ENCODE results near the gene TOMM5.
A peak's percentile ranks its signal among the peaks of the same experiment; 100 is the strongest.
"Not testable (repeated sequence)": the region's sequence is repeated elsewhere in the genome, so short reads cannot be mapped to it uniquely, and the experiment has no call there.

The TOMM5 gene

DNA sequence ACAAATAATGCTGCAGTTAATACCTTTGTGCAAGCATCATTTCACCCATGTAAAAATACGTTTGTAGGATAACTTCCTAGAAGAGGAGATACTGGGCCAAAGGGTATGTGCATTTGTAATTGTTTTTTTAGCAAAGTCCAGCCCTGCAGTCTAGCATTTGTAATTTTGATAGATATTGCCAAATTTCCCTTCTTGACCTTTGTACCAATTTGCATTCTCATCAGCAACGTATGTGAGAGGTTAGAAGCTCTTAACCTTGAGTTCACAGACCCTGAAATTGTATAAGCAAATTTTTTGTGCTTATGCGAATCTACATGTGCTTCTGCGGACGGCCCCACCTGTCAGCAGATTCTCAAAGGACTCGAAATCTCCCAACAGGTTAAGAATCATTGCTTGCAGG lies 18.6 kb upstream of the TOMM5 start:
- no peak for DNase-seq

DNA sequence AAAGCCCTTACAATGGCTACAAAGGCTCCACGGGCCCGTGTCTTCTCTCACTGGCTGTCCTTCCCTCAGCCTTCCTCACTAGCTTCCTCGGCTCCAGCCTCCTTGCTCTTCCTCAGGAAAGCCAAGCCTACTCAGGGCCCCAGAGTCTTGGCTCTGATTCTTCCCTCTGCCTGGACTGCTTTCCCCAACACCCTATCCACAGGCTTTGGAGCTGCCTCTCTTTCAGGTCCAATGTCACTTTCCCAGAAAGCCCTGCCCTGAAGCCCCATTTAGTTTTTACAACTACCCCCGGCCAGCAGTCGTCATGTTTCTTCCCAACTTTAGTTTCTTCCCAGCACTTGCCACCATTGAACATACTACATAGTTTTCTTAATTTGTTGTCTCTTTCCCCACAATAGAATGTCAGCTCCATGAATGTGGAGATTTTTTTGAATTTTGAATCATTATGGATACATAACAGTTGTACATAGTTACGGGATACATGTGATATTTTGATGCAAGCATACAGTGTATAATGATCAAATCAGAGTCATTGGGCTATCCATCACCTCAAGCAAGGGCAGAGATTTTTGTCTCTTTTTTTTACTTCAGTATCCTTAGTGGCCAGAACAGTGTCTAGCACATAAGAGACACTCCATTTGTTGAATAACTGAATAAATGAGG lies 17.5 kb upstream of the TOMM5 start:
- no peak for DNase-seq

DNA sequence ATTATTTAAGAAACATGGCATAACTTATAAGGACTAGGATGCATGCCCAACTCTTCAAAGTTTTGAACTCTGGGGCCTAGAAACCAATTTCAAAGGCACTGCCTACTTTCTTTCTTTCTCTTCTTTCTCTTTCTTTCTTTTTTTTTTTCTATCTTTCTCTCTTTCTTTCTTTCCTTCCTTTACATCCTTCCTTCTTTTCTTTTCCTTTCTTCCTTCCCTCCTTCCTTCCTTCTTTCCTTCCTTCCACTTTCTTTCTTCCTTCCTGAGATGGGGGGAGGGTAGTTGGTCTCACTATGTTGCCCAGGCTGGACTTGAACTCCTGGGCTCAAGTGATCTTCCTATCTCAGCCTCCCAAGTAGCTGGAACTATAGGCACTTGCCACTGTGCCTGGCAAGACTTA lies 15.9 kb upstream of the TOMM5 start:
- no peak for DNase-seq

DNA sequence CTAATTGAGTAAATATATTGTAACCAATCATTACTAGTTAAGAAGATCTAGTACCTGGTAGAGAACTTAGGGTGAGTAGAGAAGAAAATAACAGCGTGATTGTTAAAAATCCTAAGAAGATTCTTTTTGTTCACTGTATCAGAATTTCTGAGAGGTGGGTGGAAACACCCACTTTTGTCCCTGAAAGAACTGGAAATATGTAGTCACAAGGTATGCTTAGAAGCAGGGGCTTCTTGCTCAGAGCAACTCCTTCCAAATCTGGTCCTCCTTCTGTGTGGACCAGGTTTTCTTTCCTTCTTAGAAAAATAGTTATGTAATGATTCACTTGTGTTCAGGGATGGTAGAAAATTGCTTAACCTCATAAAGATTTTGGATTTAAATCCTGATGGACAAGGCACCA lies 11.9 kb upstream of the TOMM5 start:
- no peak for DNase-seq

DNA sequence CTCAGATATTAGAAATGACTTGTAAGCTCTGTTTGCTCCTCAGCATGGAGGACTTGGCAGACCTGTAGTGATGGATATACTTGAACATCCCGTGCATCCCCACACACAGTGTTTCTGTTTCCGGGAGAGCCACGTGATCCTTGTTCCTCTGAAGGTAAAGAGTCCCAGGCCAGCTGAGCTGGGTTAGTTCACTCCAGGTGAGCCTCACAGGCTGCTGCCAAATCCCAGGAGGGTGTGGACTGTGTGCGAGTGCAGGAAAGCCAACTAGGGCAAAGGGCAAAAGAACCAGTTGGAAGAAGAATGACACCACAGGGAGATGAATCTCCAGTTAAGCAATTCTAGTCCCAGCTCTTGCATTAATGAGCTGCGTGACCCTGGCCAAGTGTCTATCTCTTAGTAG lies 10.4 kb upstream of the TOMM5 start:
- no peak for DNase-seq

DNA sequence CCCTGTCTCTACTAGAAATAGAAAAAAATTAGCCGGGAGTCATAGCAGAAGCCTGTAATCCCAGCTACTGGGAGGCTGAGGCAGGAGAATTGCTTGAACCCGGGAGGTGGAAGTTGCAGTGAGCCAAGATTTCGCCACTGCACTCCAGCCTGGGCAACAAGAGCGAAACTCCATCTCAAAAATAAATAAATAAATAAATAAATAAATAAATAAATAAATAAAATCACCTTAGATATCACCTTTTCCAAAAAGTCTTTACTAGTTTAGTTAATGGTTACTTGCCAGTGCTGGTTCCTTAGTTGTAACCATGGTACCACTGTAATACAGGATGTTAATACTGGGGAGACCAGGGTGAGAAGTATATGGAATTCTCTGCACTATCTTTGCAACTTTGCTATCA lies 9.7 kb upstream of the TOMM5 start:
- DNase-seq = not testable (repeated sequence)

DNA sequence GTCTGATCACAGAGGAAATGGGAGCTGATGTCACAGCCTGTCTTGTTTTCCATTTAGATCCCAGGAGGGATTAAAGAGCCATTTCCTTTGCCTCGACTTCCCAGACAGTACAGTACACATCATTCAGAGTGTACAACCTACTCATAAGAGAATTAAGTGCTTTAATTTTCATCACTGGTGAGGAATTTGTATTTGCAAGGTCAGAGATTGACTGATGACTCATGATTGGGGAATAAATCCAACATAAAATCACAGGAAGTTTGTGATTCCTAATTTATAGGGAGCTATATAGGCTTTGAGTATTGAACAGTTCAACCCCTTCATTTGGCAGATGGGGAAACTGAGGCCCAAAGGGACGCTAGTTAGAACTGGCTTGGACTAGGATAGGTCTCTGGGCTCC lies 4.1 kb upstream of the TOMM5 start:
- no peak for DNase-seq

DNA sequence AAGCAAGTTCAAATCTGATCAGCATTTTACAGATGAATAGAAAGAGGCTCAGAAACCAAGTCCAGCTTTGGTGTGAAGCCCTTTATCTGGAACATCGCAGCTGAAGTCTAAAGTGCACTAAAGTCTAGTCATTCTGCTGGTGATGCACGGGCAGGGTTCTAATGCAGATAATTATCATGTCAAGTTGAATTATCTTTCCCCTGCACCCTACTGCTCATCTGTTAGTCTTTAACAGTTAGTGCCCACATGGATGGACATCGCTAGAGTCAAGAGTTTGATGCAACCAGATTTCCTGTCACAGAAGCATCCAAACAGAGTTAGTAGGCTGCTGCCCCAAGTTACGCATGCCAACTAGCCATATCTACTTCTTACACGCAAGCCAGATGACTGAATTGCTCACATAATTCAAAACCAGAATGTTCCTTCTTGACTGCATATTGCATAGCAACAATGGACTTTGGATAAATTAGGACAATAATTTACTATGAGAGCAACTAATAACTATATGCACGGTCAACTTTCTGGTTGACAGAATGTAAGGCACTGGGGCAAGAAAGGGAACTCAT lies 1.6 kb upstream of the TOMM5 start:
- DNase-seq = no peak

DNA sequence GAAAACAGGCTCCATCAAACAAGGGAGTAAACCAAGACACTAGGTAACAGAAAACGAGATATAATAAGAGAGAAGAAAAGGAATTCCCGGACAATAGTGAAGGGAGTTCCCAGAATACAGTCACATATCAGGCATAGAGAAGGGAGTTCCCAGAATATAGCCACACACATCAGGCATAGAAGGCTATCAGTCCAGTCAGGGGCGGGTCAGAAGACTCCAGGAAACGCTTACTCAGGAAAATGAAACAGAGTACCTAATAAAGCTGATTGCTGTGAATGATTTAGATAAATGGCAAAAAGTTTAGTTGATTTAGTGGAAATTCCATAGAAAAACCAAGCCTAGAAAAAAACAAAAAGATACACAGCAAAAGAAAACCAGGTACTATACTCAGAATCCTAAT lies 4.9 kb downstream of the TOMM5 start:
- DNase-seq = no peak

DNA sequence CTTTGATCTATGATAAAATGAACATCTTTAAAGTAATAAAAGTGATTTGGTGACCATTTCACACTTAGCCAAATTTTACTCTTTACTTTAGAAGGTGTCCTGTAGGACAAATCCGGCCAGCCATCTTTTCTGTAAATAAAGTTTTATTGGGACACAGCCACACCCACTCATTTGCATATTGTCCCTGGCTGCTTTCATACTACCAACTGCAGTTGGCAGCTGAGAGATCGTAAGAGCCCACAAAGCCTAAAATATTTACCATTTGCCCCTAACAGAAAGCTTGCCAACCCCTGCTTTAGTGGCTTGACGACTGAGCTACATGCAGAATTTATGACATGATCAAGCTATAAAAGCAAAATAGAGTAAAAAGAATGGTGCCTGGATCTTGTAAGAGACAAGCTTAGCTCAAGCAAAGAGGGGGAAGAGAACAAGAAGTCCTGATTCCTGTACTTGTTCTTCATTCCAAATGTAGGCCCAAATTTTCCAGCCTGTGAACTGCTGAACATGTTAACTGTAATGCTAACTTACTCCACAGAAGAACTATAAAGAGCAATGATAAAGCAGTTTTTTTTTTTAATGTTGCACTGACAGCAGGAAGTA lies 8.8 kb downstream of the TOMM5 start:
- DNase-seq = no peak

DNA sequence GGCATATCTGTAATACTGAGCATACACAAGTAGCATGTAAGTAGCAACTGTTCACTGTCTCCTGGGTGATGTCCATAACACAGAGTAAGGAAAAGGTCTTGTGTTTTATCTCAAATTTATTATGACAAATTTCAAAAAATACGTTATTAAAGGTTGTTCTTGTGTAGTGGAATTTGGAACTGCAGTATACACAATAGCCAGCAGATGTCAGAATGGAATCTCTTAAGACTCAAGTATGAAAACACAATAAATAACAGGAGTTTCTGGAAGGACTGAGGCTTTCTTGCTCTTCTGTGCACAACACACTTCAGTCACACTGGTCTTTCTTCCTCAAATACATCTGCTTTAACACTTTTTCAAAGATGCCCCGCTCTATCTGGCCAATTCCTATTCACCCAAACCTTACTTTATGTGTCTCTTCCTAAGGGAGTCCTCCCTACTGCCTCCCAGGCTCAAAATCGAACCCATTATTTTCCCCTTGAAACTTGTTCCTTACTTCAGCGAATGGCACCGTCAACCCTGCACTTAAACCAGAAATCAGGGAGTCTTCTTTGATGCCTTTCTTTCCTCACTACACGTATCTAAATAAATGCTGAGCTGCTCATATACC lies 9.7 kb downstream of the TOMM5 start:
- no peak for DNase-seq

DNA sequence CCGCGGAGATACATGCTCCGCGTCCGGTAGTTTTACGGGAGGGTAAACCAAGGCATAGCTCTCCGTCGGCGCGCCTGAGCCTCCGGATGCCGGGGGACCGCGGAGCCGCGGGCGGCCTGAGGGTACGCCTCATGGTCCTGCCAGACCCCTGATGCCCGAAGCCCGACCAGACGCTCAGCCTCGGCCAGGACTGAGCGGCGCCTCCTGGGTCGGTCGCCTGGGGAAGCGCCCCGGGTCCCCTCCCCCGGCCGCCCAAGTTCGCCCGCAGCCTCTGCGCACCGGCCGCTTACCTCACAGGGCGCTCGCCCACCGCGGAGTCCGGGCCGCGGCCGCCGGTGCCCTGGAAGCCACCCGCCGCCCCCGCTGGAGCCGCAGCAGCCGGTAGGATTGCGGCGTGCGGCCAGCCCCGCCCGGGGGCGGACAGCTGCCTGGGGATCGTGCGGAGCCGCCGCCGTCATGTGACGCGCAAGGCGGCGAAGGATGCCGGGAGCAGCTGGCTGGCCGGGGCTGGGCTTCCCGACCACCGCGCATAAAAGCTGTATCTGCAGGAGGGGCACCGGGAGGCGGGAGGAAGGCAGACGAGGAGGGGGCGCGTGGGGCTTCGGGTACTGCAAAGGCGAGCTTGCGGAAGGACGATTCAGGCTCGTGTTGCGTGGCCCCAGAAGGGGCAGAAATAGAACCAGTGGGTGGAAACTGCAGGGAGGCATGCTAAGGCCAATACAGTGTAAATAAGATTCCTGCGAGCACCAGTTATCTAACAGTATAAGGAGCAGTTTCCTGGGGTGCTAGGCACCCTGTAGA lies 16.3 kb downstream of the TOMM5 start, which contains the start of gene FBXO10:
Gene FBXO10, minus strand, starts transcription at position 460 of the 801 bp plus-strand sequence. CDS start 34,612 bp downstream, outside the sequence.
- DNase-seq = peak; percentile 87

DNA sequence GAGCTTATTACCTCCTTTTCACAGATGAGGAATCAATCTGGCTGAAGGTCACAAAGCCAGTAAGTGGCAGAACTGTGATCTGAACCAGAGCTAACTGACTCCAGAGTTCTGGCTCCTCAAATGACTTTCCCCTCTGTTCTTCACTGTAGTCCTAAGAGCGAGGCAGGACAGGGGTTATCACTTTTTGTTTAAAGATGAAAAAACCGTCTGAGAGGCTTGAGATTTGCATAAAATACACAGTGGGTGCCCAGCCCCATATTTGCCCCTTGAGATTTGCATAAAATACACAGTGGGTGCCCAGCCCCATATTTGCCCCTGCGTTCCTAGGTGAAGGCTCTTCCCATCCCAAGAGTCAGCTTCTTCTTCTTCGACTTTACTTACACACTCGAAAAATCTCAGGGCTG lies 16.9 kb downstream of the TOMM5 start:
- no peak for DNase-seq

DNA sequence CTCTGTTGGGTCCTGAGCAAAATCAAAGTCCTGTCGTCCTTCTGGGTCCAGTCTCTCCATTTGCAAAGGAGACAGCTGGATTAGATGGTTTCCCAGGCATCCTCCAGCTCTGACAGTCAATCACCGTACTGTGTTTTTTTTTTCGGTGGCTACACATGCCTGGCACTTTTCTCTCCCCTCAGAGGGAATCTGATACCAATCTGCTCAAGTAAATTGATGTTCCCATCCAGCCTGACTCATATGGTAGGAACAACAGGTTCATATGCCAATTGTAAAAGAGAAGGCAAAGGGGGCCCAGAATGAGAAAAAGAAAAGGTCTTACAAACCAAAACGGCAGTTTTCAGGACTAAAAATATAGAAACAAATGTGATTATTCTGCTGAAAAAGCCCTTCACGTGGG lies 17.4 kb downstream of the TOMM5 start:
- no peak for DNase-seq

DNA sequence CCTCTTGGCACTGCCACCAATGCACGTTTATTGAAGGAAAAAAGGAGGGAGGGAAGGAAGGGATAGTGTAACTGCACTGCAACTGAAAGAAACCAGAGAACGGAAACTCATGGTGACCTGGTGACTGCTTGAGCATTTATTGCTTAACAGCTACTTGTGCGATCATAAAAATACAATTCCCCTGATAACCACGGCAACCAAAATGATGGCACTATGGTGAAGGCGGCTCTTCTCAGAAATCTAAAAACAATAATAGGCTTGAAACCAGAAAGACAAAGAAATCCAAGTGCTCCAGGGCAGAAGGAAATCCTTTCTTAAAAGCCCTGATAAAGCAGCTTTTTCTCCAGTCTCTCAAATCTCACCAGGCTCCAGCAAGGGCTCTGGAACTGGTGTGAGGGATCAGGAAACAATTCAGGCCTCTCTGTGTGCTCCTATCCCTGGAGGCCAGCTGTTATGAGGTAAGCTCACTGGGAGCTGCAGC lies 18.1 kb downstream of the TOMM5 start:
- DNase-seq = no peak

DNA sequence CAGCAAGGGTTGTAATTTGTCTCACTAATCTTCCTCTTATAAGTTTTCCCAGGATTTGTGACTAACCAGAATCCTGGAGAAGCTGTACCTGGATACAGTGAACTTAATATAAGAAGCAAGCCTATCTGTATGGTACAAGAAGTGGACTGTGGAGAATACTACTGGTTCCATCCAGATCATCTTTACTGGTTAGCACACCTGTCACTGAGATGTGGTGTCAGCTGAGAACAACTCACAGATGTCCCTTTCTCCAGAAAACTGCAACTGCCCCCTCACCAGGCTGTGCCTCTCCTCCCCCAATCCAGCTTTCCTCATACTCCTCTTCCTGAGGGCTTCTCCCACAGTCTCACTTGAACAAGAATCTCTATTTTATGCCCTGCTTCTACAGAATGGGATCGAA lies 21.1 kb downstream of the TOMM5 start:
- DNase-seq = no peak

DNA sequence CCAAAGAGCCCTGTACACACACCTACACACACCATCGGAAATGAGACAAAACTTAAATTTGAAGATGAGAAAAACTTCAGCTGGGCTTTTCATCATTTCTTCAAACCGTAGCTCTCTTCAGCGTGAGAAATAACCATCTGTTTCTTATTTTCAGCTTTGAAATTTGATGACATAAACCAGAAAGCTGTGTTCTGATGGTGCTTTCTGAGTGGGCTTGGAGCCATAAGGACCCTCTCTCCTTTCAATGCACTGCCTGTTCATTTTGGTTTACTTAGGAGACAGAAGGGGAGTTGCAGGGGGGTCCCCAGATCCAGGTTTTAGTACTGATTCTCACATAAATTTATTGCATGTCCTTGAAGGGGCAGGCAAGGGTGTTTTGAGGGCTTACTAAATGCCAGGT lies 25.7 kb downstream of the TOMM5 start:
- DNase-seq = no peak

DNA sequence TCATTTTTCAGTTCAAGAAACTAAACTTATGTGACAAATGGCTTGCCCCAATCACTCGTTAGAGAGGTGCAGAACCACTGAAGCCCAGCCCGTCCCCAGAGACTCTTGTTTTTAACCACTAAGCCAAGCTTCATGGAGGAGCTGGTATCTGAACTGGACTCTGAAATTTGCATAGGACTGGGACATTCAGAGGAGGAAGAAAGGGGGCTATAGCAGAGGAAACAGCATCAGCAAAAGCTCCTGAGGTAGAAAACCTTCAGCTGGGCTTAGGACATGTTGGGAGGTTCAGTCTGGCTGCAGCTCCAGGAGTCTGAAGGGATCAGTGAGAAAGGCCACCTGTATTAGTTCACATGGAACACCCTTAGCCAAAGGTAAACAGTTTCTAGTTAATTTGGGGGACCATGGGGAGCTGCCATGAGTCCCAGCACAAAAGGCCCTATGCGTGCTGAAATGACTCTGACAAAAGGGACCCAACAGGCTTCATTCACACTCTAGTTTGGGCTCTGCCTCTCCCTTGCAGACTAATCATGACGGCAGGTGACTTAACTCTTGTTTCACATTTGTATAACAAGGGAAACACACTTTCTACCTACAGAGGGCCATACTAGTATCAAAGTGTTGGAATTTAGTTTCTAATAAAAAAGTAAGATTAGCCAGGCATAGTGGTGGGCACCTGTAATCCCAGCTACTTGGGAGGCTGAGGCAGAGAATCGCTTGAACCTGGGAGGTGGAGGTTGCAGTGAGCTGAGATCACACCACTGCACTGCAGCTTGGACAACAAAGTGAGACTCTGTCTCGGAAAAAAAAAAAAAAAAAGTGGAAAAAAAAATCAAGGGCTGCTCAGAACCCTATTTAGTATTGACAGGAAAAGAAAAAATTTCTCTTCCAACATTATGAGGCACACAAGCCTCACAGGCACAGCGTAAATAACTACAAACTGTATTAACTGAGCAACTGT lies 26.5 kb downstream of the TOMM5 start:
- DNase-seq = no peak

DNA sequence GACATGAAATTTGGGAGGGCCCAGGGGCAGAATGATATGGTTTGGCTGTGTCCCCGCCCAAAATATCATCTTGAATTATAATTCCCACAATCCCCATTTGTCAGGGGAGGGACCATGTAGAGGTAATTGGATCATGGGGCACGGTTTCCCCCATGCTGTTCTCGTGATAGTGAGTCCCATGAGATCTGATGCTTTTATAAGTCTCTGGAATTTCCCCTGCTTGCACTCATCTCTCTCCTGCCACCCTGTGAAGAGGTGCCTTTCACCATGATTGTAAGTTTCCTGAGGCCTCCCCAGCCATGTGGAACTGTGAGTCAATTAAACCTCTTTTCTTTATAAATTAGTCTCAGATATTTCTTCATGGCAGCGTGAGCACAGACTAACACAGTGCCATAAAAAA lies 27.5 kb downstream of the TOMM5 start:
- no peak for DNase-seq

DNA sequence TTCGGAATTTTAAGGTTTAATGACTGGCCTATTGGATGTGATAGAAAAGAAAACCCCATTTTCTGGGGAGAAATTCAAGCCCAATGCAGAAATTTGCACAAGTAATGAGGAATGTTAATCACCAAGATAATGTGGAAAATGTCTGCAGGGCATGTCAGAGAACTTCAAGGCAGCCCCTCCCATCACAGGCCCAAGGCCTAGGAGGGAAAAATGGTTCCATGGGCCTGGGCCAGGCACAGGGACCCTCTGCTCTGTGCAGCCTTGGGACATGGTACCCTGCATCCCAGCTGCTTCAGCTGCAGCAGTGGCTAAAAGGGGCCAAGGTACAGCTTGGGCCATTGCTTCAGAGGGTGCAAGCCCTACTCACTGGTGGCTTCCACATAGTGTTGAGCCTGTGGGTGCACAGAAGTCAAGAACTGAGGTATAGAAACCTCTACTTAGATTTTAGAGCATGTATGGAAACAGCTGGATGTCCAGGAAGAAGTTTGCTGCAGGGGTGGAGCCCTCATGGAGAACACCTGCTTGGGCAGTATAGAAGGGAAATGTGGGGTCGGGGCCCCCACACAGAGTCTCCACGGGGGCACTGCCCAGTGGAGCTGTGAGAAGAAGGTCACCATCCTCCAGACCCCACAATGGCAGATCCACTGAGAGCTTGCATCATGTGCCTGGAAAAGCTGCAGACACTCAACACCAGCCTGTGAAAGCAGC lies 28.4 kb downstream of the TOMM5 start:
- no peak for DNase-seq

DNA sequence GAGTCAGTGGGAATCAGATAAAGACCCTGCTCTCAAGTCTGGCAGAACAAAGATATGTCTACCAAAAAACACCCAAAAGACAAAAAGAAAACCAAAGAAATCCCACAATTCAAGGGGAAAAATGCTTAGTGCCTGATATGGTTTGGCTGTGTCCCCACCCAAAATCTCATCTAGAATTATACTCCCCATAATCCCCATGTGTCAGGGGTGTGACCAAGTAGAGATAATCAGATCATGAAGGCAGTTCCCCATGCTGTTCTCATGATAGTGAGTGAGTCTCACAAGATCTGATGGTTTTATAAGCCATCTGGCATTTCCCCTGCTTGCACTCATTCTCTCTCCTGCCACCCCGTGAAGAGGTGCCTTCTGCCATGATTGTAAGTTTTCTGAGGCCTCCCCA lies 29.6 kb downstream of the TOMM5 start:
- no peak for DNase-seq
